Measurements from ENCODE around the gene GFI1B. TPM values are rescaled to one million over a fixed set of nuclear protein-coding genes. Genes with fewer than 3 reads are reported as not detected.

GFI1B gene
- total RNA-seq, 1 experiment from 2014 or later = 0.77 TPM

DNA sequence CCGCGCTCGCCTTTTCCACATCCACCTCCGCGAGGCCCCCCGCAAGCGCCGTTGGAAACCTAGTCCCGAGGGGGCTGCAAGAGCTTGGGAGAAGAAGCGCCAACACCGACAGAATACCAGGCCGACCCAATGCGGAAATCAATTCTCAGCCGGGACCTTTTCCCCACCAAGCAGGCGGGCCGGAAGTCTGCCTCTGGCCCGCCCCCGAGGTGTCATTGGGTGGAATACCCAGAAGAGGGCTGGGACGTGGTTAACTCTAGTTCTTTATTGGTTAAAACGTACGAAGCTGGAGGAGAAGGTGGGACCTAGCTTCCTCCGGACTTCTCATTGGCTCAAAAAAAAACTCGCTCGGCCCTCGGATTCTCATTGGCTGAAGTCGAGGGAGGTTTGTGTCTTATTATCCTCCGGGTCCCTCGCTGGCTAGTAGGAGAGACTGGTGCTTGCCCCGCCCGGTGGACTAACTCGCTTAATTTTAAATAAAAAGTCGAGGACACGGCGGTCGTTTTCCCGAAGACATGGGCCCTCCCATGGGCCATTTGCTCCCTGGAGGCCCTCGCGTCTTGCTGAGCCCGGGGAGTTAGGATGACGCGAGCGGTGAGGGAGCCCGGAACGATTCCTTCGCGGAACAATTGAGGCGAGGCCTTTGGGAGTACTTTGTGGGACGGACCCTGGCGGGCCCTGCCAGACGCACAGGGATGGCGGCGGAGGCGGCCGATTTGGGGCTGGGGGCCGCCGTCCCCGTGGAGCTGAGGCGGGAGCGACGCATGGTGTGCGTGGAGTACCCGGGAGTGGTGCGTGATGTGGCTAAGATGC is 52.0 kb downstream of the GFI1B start, which contains the start of gene GTF3C5 (continued):
- TF ChIP-seq, protein P1, sequence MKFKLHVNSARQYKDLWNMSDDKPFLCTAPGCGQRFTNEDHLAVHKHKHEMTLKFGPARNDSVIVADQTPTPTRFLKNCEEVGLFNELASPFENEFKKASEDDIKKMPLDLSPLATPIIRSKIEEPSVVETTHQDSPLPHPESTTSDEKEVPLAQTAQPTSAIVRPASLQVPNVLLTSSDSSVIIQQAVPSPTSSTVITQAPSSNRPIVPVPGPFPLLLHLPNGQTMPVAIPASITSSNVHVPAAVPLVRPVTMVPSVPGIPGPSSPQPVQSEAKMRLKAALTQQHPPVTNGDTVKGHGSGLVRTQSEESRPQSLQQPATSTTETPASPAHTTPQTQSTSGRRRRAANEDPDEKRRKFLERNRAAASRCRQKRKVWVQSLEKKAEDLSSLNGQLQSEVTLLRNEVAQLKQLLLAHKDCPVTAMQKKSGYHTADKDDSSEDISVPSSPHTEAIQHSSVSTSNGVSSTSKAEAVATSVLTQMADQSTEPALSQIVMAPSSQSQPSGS (CRISPR knock-in tag; IDR thresholded peaks at IDR 0.05; ENCODE audit: borderline replicate concordance, low read depth) = 0 out of 2 replicates have a peak, but pooled peaks have one; percentile 28
- TF ChIP-seq SMAD4 (CRISPR knock-in tag; IDR thresholded peaks at IDR 0.05) = peak; percentile 60; the same call in 1 of the 2 replicates
- peak; percentile 87; the same call in 1 of the 2 replicates for TF ChIP-seq FOXP1 (CRISPR knock-in tag; IDR thresholded peaks at IDR 0.05; ENCODE audit: borderline replicate concordance)
- no peak for TF ChIP-seq MXD4 (CRISPR knock-in tag; IDR thresholded peaks at IDR 0.05; ENCODE audit: borderline replicate concordance)
- TF ChIP-seq, protein P2, sequence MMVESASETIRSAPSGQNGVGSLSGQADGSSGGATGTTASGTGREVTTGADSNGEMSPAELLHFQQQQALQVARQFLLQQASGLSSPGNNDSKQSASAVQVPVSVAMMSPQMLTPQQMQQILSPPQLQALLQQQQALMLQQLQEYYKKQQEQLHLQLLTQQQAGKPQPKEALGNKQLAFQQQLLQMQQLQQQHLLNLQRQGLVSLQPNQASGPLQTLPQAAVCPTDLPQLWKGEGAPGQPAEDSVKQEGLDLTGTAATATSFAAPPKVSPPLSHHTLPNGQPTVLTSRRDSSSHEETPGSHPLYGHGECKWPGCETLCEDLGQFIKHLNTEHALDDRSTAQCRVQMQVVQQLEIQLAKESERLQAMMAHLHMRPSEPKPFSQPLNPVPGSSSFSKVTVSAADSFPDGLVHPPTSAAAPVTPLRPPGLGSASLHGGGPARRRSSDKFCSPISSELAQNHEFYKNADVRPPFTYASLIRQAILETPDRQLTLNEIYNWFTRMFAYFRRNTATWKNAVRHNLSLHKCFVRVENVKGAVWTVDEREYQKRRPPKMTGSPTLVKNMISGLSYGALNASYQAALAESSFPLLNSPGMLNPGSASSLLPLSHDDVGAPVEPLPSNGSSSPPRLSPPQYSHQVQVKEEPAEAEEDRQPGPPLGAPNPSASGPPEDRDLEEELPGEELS (CRISPR knock-in tag; IDR thresholded peaks at IDR 0.05) = peak; percentile 40; the same call in 1 of the 2 replicates
- TF ChIP-seq HMGA2 (CRISPR knock-in tag; IDR thresholded peaks at IDR 0.05) = no peak
- peak; percentile 86; the same call in 1 of the 2 replicates for TF ChIP-seq MYBL2 (CRISPR knock-in tag; IDR thresholded peaks at IDR 0.05)
- no peak for TF ChIP-seq GTF2I (CRISPR knock-in tag; conservative IDR thresholded peaks at IDR 0.05)
- TF ChIP-seq, protein P3, sequence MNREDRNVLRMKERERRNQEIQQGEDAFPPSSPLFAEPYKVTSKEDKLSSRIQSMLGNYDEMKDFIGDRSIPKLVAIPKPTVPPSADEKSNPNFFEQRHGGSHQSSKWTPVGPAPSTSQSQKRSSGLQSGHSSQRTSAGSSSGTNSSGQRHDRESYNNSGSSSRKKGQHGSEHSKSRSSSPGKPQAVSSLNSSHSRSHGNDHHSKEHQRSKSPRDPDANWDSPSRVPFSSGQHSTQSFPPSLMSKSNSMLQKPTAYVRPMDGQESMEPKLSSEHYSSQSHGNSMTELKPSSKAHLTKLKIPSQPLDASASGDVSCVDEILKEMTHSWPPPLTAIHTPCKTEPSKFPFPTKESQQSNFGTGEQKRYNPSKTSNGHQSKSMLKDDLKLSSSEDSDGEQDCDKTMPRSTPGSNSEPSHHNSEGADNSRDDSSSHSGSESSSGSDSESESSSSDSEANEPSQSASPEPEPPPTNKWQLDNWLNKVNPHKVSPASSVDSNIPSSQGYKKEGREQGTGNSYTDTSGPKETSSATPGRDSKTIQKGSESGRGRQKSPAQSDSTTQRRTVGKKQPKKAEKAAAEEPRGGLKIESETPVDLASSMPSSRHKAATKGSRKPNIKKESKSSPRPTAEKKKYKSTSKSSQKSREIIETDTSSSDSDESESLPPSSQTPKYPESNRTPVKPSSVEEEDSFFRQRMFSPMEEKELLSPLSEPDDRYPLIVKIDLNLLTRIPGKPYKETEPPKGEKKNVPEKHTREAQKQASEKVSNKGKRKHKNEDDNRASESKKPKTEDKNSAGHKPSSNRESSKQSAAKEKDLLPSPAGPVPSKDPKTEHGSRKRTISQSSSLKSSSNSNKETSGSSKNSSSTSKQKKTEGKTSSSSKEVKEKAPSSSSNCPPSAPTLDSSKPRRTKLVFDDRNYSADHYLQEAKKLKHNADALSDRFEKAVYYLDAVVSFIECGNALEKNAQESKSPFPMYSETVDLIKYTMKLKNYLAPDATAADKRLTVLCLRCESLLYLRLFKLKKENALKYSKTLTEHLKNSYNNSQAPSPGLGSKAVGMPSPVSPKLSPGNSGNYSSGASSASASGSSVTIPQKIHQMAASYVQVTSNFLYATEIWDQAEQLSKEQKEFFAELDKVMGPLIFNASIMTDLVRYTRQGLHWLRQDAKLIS (CRISPR knock-in tag; IDR thresholded peaks at IDR 0.05; ENCODE audit: borderline replicate concordance) = no peak
- TF ChIP-seq SP1 (CRISPR knock-in tag; conservative IDR thresholded peaks at IDR 0.05) = peak; percentile 66; the same call in 1 of the 2 replicates
- TF ChIP-seq GABPB1 (CRISPR knock-in tag; IDR thresholded peaks at IDR 0.05) = peak; percentile 78
- TF ChIP-seq PRRX2 (CRISPR knock-in tag; IDR thresholded peaks at IDR 0.05) = no peak
- TF ChIP-seq ZNF416 (CRISPR knock-in tag; IDR thresholded peaks at IDR 0.05) = no peak
- TF ChIP-seq ELF4 (CRISPR knock-in tag; IDR thresholded peaks at IDR 0.05; ENCODE audit: low read depth) = no peak
- TF ChIP-seq CREM (CRISPR knock-in tag; IDR thresholded peaks at IDR 0.05) = peak; percentile 84
- no peak for TF ChIP-seq RORB (CRISPR knock-in tag; IDR thresholded peaks at IDR 0.05)
- 0 out of 2 replicates have a peak, but pooled peaks have one; percentile 89 for TF ChIP-seq JUN (CRISPR knock-in tag; IDR thresholded peaks at IDR 0.05)
- 0 out of 2 replicates have a peak, but pooled peaks have one; percentile 69 for TF ChIP-seq FOXJ3 (CRISPR knock-in tag; IDR thresholded peaks at IDR 0.05; ENCODE audit: borderline replicate concordance)
- TF ChIP-seq NFYB (CRISPR knock-in tag; conservative IDR thresholded peaks at IDR 0.05; ENCODE audit: low read depth) = peak; percentile 80
- TF ChIP-seq, protein P4, sequence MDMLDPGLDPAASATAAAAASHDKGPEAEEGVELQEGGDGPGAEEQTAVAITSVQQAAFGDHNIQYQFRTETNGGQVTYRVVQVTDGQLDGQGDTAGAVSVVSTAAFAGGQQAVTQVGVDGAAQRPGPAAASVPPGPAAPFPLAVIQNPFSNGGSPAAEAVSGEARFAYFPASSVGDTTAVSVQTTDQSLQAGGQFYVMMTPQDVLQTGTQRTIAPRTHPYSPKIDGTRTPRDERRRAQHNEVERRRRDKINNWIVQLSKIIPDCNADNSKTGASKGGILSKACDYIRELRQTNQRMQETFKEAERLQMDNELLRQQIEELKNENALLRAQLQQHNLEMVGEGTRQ (CRISPR knock-in tag; IDR thresholded peaks at IDR 0.05) = no peak
- TF ChIP-seq, protein P5, sequence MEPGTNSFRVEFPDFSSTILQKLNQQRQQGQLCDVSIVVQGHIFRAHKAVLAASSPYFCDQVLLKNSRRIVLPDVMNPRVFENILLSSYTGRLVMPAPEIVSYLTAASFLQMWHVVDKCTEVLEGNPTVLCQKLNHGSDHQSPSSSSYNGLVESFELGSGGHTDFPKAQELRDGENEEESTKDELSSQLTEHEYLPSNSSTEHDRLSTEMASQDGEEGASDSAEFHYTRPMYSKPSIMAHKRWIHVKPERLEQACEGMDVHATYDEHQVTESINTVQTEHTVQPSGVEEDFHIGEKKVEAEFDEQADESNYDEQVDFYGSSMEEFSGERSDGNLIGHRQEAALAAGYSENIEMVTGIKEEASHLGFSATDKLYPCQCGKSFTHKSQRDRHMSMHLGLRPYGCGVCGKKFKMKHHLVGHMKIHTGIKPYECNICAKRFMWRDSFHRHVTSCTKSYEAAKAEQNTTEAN (CRISPR knock-in tag; IDR thresholded peaks at IDR 0.05) = peak; percentile 82; the same call in 1 of the 2 replicates
- peak; percentile 61; the same call in 1 of the 2 replicates for TF ChIP-seq ZNF219 (CRISPR knock-in tag; IDR thresholded peaks at IDR 0.05; ENCODE audit: borderline replicate concordance)
- no peak; the same call in 1 of the 2 replicates for TF ChIP-seq TEAD4 (CRISPR knock-in tag; IDR thresholded peaks at IDR 0.05)
- TF ChIP-seq, protein P6, sequence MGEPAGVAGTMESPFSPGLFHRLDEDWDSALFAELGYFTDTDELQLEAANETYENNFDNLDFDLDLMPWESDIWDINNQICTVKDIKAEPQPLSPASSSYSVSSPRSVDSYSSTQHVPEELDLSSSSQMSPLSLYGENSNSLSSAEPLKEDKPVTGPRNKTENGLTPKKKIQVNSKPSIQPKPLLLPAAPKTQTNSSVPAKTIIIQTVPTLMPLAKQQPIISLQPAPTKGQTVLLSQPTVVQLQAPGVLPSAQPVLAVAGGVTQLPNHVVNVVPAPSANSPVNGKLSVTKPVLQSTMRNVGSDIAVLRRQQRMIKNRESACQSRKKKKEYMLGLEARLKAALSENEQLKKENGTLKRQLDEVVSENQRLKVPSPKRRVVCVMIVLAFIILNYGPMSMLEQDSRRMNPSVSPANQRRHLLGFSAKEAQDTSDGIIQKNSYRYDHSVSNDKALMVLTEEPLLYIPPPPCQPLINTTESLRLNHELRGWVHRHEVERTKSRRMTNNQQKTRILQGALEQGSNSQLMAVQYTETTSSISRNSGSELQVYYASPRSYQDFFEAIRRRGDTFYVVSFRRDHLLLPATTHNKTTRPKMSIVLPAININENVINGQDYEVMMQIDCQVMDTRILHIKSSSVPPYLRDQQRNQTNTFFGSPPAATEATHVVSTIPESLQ (CRISPR knock-in tag; IDR thresholded peaks at IDR 0.05) = no peak

Data from WTC11 (cell line).